BE2C (cell line): ENCODE results near the gene MIER1.

Experiments
- DNase-seq: peaks from one replicate; pipeline ENCODE4 v3.0.0-alpha.2; 2020
- H3K27me3 ChIP-seq: fragments of 250-450 bp; sonication (Bioruptor Pico); 2 replicates; pipeline ENCODE4 v1.5.1; 2020; ENCODE audit warnings: mild to moderate bottlenecking
- H3K36me3 ChIP-seq: fragments of 250-450 bp; sonication (Bioruptor Pico); 2 replicates; pipeline ENCODE4 v1.5.1; 2020; ENCODE audit warnings: mild to moderate bottlenecking
- H3K4me1 ChIP-seq: fragments of 250-450 bp; sonication (Bioruptor Pico); 2 replicates; pipeline ENCODE4 v1.5.1; 2020
- H3K4me3 ChIP-seq: 2 replicates; pipeline ENCODE4 v1.5.1; 2011; ENCODE audit warnings: low read depth, low read length
- H3K9me3 ChIP-seq: fragments of 250-450 bp; sonication (Bioruptor Pico); 2 replicates; pipeline ENCODE4 v1.5.1; 2020
- TF ChIP-seq, protein P1 (sequence below): IDR thresholded peaks from 2 replicates; pipeline ENCODE4 v1.5.1; 2012; ENCODE audit warnings: mild to moderate bottlenecking, low read depth, low read length

MIER1 gene

GRCh38 chr1:66981679-66982078 is 56.9 kb downstream of the MIER1 start:
- Histone ChIP-seq H3K4me3 (no peak overlapping the region), H3K4me1 (no peaks in the 10 kb centered on the region), H3K27me3 (no peaks in the 10 kb centered on the region), H3K36me3 (peaks cover 6% of the 10 kb centered on the region), H3K9me3 (no peaks in the 10 kb centered on the region)
- no peak for DNase-seq
- TF ChIP-seq, protein P1, sequence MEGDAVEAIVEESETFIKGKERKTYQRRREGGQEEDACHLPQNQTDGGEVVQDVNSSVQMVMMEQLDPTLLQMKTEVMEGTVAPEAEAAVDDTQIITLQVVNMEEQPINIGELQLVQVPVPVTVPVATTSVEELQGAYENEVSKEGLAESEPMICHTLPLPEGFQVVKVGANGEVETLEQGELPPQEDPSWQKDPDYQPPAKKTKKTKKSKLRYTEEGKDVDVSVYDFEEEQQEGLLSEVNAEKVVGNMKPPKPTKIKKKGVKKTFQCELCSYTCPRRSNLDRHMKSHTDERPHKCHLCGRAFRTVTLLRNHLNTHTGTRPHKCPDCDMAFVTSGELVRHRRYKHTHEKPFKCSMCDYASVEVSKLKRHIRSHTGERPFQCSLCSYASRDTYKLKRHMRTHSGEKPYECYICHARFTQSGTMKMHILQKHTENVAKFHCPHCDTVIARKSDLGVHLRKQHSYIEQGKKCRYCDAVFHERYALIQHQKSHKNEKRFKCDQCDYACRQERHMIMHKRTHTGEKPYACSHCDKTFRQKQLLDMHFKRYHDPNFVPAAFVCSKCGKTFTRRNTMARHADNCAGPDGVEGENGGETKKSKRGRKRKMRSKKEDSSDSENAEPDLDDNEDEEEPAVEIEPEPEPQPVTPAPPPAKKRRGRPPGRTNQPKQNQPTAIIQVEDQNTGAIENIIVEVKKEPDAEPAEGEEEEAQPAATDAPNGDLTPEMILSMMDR, result no peak

- TF ChIP-seq, protein P1, result no peak
- DNase-seq, result no peak
- peaks cover 6% of the 10 kb centered on the region for H3K36me3 ChIP-seq
Observed at GRCh38 chr1:66982561-66983260, 57.9 kb downstream of the MIER1 start.

GRCh38 chr1:66984491-66984890 is 59.7 kb downstream of the MIER1 start:
- TF ChIP-seq, protein P1, result no peak
- Histone ChIP-seq H3K36me3 (peaks cover 6% of the 10 kb centered on the region), H3K4me3 (no peak overlapping the region), H3K4me1 (no peaks in the 10 kb centered on the region), H3K9me3 (no peaks in the 10 kb centered on the region), H3K27me3 (no peaks in the 10 kb centered on the region)
- no peak for DNase-seq

More at GRCh38 chr1:66982561-66983260, 57.9 kb downstream of the MIER1 start:
- no peaks in the 10 kb centered on the region for H3K4me1 ChIP-seq
- H3K4me3 ChIP-seq, result no peak overlapping the region
- H3K27me3 ChIP-seq, result no peaks in the 10 kb centered on the region
- H3K9me3 ChIP-seq, result no peaks in the 10 kb centered on the region

DNA sequence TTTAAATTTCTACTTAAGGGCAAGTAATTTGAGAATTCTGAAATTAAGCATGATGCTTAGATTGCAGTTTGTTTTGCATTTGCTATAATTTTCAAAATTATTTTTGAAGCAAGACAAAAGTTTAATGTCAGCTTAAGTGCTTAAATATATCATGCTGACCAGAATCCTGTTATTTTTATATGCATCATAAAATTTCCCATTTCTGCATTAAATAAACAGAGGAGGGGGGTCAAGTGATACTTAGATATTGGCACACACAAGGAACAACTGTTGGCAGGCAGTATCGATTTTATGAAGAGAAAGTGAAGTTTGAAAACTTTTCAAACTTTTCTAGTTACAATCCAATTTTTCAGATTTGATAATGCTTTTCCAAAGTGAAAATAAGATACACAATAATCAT is 61.0 kb downstream of the MIER1 start:
- DNase-seq, result no peak
- no peak overlapping the region for H3K4me3 ChIP-seq
- H3K4me1 ChIP-seq, result no peaks in the 10 kb centered on the region
- H3K27me3 ChIP-seq, result no peaks in the 10 kb centered on the region
- TF ChIP-seq, protein P1, result no peak
- peaks cover 6% of the 10 kb centered on the region for H3K36me3 ChIP-seq
- H3K9me3 ChIP-seq, result no peaks in the 10 kb centered on the region

DNA sequence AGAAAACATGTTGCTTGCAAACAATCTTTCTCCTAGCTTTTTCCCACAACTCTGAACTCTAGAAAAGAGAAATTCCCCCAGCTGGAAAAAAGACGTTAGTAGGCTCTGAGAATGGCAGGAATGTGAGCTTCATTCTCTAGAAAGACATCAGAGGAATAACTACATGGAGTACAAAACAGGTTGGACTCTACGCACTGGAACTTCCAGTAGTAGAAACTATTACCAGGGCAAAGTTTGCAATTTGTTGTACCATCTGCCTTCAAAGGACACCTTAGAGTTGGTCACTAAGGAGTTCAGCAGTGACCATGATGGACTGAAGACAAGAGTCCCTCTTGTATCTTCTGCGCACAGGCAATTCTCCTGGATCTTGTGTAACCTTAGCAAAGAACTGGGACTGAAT is 68.3 kb downstream of the MIER1 start:
- no peaks in the 10 kb centered on the region for H3K4me1 ChIP-seq
- no peaks in the 10 kb centered on the region for H3K9me3 ChIP-seq
- H3K36me3 ChIP-seq, result no peaks in the 10 kb centered on the region
- H3K4me3 ChIP-seq, result no peak overlapping the region
- H3K27me3 ChIP-seq, result no peaks in the 10 kb centered on the region
- no peak for DNase-seq
- TF ChIP-seq, protein P1, result no peak

- peak; percentile 44 for DNase-seq
- TF ChIP-seq, protein P1, result peak; percentile 77
- H3K27me3 ChIP-seq, result no peaks in the 10 kb centered on the region
- H3K4me1 ChIP-seq, result no peaks in the 10 kb centered on the region
- no peaks in the 10 kb centered on the region for H3K36me3 ChIP-seq
- H3K9me3 ChIP-seq, result no peaks in the 10 kb centered on the region
- no peak overlapping the region for H3K4me3 ChIP-seq
Observed at GRCh38 chr1:66996018-66996682, 71.4 kb downstream of the MIER1 start.
